Activated CD8-positive, alpha-beta T cell treated with anti-CD3 and anti-CD28 coated beads, Interleukin-2, amount 10 ng/mL, durations not matched to agents 7 days and 5 days (primary cell): ENCODE results near the gene THAP11. TPM values are rescaled to one million over a fixed set of nuclear protein-coding genes. Genes with fewer than 3 reads are reported as not detected.
"Not testable (repeated sequence)": the region's sequence is repeated elsewhere in the genome, so short reads cannot be mapped to it uniquely, and the experiment has no call there.

Experiments used
- ATAC-seq: fragments of 150-1000 bp; cut with Tn5 transposase; one replicate; pipeline ENCODE4 v1.10.0; 2021; ENCODE audit warnings: moderate library complexity
- CTCF ChIA-PET: fragments of 350-600 bp; sonication (Branson Sonifier 250); formaldehyde crosslinking; loops from one replicate; lab custom pipeline; 2021; ENCODE audit warnings: antibody characterized with exemption; lab: Charles Lee
- POLR2A ChIA-PET: fragments of 350-600 bp; sonication (Branson Sonifier 250); formaldehyde crosslinking; loops from one replicate; lab custom pipeline; 2021; ENCODE audit warnings: antibody characterized with exemption; lab: Charles Lee
- DNase-seq: peaks from one replicate; pipeline ENCODE4 v3.0.0-alpha.2; 2020
- H3K27ac Mint-ChIP-seq: one replicate; pipeline ENCODE4 v1.8.0; 2021; ENCODE audit warnings: mild to moderate bottlenecking, mixed read lengths
- H3K27me3 Mint-ChIP-seq: one replicate; pipeline ENCODE4 v1.8.0; 2021; ENCODE audit warnings: low read depth, mixed read lengths
- H3K36me3 Mint-ChIP-seq: one replicate; pipeline ENCODE4 v1.8.0; 2021; ENCODE audit warnings: low read depth, mixed read lengths
- H3K4me1 Mint-ChIP-seq: one replicate; pipeline ENCODE4 v1.8.0; 2021; ENCODE audit warnings: low read depth, mixed read lengths
- H3K4me3 Mint-ChIP-seq: one replicate; pipeline ENCODE4 v1.8.0; 2021; ENCODE audit warnings: mild to moderate bottlenecking, mixed read lengths
- H3K9me3 Mint-ChIP-seq: one replicate; pipeline ENCODE4 v1.8.0; 2022; ENCODE audit warnings: mixed read lengths; ENCODE audit not compliant: insufficient read depth
- total RNA-seq, 2 experiments: library from RNA; stranded (reverse); gene quantifications; one replicate each; pipeline ENCODE4 v1.2.3, GENCODE V29; 2021

The THAP11 gene
- total RNA-seq, 2 experiments from 2014 or later = 50.2 to 52.4 TPM

DNA sequence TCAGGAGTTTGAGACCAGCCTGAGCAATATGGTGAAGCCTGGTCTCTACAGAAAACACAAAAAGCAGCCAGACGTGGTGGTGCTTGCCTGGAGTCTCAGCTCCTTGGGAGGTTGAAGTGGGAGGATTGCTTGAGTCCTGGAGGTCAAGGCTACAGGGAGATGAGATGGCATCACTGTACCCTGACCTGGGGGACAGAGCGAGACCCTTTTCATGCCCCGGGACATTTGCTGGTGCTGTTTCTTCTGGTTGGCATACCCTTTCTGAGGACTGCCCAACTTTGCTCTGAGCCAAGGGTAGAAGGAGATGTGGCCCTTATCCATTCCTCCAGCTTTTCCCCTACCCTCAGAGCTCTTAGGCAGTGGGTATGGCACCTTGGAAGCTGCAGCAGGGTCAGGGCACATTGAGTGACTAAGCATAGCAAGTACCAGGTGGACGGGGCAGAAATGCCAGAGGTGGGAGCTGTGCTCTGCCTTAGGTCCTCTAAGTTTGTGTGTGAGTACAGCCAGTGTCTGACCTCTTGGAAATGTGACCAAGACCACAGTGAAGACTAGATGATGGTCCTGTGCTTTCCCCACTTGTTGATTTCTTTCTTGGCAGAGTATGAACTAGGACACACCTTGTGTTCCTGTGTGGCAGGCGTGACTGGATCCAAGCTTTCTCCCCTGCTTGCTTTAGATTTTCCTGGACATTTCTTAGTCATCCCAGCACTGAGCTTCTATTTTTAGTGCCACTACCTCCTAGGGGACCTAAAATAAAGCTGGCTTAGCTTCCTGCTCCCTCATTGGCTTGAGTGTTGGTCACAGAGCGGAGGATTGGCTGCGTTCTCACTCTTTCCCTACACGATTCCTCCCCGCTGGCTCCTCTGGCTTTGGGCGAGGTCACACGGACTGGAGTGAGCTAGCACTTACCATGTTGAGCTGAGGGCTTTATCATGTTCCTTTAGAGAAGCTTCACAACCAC lies 20.8 kb downstream of the THAP11 start:
- Mint-ChIP-seq H3K9me3 (no peaks in the 10 kb centered on the region), H3K36me3 (peaks cover 19% of the 10 kb centered on the region), H3K27me3 (no peaks in the 10 kb centered on the region), H3K4me1 (peaks cover 6% of the 10 kb centered on the region), H3K27ac (no peak overlapping the region), H3K4me3 (no peak overlapping the region)
- ChIA-PET POLR2A (interaction anchor here (1.0 kb wide), 1 partner anchor 56 kb away, joined by 3 read pairs; the partner anchor contains the start of gene TSNAXIP1), CTCF (interaction anchor here (0.8 to 3.4 kb wide), 6 partner anchors 8 to 342 kb away, joined by 3 to 19 read pairs (median 6); partner anchors contain the start of gene EDC4)
- DNase-seq = no peak
- no peak for ATAC-seq

DNA sequence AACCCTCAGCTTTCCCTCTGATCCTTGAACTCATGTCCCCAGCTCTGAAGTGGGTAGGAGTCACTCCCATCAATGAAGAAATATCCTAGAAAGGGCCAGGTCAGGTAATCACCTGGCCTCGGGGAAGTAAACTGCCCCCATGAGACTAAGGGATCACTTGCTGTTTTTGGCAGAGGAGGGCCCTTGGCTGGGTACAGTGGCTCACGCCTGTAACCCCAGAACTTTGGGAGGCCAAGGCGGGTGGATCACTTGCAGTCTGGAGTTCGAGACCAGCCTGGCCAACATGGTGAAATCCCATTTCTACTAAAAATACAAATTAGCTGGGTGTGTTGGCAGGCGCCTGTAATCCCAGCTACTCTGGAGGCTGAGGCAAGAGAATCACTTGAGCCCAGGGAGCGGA lies 21.9 kb downstream of the THAP11 start:
- DNase-seq, H3K27ac Mint-ChIP-seq, H3K9me3 Mint-ChIP-seq, H3K4me1 Mint-ChIP-seq, POLR2A ChIA-PET, H3K4me3 Mint-ChIP-seq, H3K27me3 Mint-ChIP-seq, ATAC-seq: not testable (repeated sequence)
- peaks cover 22% of the 10 kb centered on the region for H3K36me3 Mint-ChIP-seq
- CTCF ChIA-PET = interaction anchor here (1.1 to 3.4 kb wide), 5 partner anchors 11 to 343 kb away, joined by 3 to 19 read pairs (median 7); no protein-coding TSS in a partner anchor

DNA sequence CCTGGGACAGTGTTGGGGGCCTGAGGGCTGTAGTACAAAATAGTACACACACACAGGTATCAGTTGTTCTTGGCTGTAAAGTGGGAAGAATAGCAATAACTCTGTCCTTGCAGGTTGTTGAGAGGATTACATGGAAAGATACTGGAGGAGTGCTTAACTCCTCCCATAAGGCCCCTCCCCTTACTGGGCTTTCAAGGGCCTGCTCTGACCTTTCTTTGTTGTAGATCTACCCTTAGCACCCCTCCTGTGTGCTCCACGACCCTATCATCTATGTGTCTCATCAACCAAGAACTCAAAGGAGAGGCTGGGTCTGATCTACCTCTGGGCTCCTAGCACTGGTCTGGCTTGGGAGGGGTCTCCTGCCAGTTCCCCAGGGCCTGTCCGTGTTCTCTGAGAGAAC lies 22.5 kb downstream of the THAP11 start:
- CTCF ChIA-PET = interaction anchor here (1.0 to 2.1 kb wide), 5 partner anchors 11 to 344 kb away, joined by 3 to 37 read pairs (median 5); no protein-coding TSS in a partner anchor
- Mint-ChIP-seq H3K36me3 (peaks cover 22% of the 10 kb centered on the region), H3K4me3 (no peak overlapping the region), H3K27me3 (no peaks in the 10 kb centered on the region), H3K9me3 (no peaks in the 10 kb centered on the region), H3K4me1 (peaks cover 2% of the 10 kb centered on the region), H3K27ac (no peak overlapping the region)
- POLR2A ChIA-PET = no interaction called here
- no peak for ATAC-seq
- no peak for DNase-seq

DNA sequence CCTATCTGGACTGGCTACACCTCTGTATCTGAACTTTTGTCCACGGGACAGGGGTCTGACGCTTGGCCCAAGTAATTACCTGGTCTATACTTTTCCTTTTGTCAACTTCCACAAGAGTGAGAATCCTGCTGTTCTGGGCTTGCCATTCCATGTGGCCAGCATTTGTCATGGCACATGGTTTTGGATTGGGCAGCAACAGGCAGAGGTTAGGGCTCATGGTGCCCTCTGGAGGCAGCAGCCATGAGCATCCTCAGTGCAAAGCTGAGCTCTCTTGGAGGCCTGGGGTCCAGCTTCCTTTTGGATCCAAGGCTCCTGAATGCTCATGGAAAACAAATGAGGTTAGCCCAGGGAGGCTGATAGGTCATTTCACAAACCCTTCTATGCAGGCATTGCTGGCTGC lies 23.2 kb downstream of the THAP11 start:
- CTCF ChIA-PET = interaction anchor here (0.8 to 2.1 kb wide), 8 partner anchors 12 to 344 kb away, joined by 3 to 37 read pairs (median 4); no protein-coding TSS in a partner anchor
- Mint-ChIP-seq H3K27ac (no peak overlapping the region), H3K36me3 (peaks cover 24% of the 10 kb centered on the region), H3K9me3 (no peaks in the 10 kb centered on the region), H3K27me3 (no peaks in the 10 kb centered on the region), H3K4me3 (no peak overlapping the region), H3K4me1 (peaks cover 2% of the 10 kb centered on the region)
- ATAC-seq = peak; percentile 67
- POLR2A ChIA-PET = interaction anchor here (0.6 kb wide), 1 partner anchor 85 kb away, joined by 3 read pairs; no protein-coding TSS in a partner anchor
- peak; percentile 36 for DNase-seq

DNA sequence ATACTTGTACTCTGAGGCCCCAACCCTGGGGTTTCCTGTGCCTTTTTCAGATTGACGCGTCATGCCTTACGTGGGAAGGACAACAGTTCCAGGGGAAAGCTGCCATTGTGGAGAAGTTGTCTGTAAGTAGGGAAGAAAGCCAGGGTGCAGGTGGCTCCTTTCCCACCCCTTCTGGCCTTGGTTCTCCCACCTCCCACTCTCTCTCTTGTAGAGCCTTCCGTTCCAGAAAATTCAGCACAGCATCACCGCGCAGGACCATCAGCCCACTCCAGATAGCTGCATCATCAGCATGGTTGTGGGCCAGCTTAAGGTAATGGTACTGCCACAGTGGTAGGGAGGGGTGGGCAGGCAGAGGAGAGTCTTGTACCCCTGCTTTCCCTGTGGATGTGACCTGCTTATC lies 26.2 kb downstream of the THAP11 start:
- Mint-ChIP-seq H3K36me3 (peaks cover 32% of the 10 kb centered on the region), H3K27me3 (no peaks in the 10 kb centered on the region), H3K27ac (no peak overlapping the region), H3K4me1 (peaks cover 7% of the 10 kb centered on the region), H3K4me3 (no peak overlapping the region), H3K9me3 (no peaks in the 10 kb centered on the region)
- DNase-seq (no peak), ATAC-seq (no peak)
- ChIA-PET CTCF (interaction anchor here (1.7 kb wide), 1 partner anchor 22 kb away, joined by 4 read pairs; no protein-coding TSS in a partner anchor), POLR2A (no interaction called here)

DNA sequence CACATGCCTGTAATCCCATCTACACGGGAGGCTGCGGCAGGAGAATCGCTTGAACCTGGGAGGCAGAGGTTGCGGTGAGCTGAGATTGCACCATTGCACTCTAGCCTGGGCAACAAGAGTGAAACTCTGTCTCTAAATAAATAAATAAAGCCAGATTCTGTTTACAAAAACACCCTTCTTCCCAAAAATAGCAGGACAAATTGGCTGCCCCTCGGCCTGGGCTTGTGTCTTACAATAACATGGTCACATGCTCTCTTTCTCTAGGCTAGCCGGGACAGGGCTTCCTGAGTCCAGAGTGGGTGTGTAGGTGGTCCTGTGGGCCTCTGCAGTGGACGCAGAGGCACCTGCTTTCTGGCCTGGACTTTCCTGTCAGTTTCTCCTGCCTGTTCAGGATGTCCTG lies 27.5 kb downstream of the THAP11 start:
- H3K9me3 Mint-ChIP-seq = no peaks in the 10 kb centered on the region
- DNase-seq (no peak), ATAC-seq (no peak)
- peaks cover 16% of the 10 kb centered on the region for H3K4me1 Mint-ChIP-seq
- H3K36me3 Mint-ChIP-seq = peaks cover 32% of the 10 kb centered on the region
- H3K4me3 Mint-ChIP-seq = no peak overlapping the region
- POLR2A ChIA-PET = no interaction called here
- CTCF ChIA-PET = interaction anchor here (1.0 to 1.4 kb wide), 2 partner anchors 8 to 14 kb away, joined by 3 read pairs; no protein-coding TSS in a partner anchor
- no peaks in the 10 kb centered on the region for H3K27me3 Mint-ChIP-seq
- no peak overlapping the region for H3K27ac Mint-ChIP-seq

DNA sequence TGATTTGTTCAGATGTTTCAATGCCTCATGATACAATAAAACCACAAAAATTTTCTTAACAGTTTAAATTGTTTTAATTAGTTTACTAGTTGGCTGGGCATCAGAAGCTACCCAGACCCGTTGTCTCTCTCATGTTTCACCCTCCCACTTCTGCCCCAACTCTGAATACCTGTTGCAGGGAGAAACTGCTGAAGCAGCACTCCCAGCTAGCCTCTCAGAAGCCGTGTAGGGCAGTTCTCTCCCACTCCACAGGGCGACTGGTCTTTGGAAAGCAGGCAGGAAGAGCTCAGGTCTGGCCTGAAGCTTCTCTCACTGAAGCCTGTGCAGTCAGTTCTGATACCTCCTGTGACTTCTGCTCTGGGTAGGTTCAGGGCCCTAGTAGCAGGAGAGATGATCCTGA lies 29.1 kb downstream of the THAP11 start:
- Mint-ChIP-seq H3K36me3 (peaks cover 30% of the 10 kb centered on the region), H3K9me3 (no peaks in the 10 kb centered on the region), H3K4me3 (no peak overlapping the region), H3K27ac (peak overlapping the region; percentile 14), H3K4me1 (peaks cover 31% of the 10 kb centered on the region), H3K27me3 (no peaks in the 10 kb centered on the region)
- POLR2A ChIA-PET = interaction anchor here (1.1 kb wide), 1 partner anchor 38 kb away, joined by 3 read pairs; no protein-coding TSS in a partner anchor
- CTCF ChIA-PET = interaction anchor here (0.9 to 1.0 kb wide), 4 partner anchors 12 to 198 kb away, joined by 3 to 5 read pairs (median 3); no protein-coding TSS in a partner anchor
- no peak for DNase-seq
- no peak for ATAC-seq

DNA sequence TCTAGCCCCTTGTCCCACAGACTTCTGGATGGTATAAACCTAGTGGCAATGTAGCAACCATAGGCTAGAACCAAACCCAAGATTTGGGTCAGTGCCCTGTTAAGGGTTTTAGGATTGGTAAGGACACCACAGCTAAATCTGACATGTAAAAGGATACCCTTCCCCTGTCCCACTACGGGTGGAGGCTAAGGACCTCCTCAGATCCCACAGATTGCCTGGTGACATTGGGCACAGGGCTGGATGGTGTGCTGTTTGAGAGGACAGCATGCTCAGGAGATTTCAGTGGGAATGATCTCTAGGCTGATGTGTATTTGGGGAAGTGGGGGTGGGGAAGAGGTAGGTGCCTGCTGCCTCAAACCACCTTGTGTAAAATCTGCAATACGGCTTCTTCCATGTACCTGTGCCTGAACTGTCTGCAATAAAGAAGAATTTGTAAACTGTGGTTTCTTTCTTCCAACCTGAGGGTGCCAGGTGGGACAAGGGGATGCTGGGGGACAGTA lies 30.1 kb downstream of the THAP11 start:
- Mint-ChIP-seq H3K27me3 (no peaks in the 10 kb centered on the region), H3K9me3 (no peaks in the 10 kb centered on the region), H3K27ac (peak overlapping the region; percentile 92), H3K4me3 (peak overlapping the region; percentile 89), H3K4me1 (peaks cover 31% of the 10 kb centered on the region), H3K36me3 (peaks cover 30% of the 10 kb centered on the region)
- DNase-seq = no peak
- CTCF ChIA-PET = interaction anchor here (0.9 kb wide), 2 partner anchors 11 to 56 kb away, joined by 3 to 5 read pairs; no protein-coding TSS in a partner anchor
- POLR2A ChIA-PET = no interaction called here
- ATAC-seq = no peak

DNA sequence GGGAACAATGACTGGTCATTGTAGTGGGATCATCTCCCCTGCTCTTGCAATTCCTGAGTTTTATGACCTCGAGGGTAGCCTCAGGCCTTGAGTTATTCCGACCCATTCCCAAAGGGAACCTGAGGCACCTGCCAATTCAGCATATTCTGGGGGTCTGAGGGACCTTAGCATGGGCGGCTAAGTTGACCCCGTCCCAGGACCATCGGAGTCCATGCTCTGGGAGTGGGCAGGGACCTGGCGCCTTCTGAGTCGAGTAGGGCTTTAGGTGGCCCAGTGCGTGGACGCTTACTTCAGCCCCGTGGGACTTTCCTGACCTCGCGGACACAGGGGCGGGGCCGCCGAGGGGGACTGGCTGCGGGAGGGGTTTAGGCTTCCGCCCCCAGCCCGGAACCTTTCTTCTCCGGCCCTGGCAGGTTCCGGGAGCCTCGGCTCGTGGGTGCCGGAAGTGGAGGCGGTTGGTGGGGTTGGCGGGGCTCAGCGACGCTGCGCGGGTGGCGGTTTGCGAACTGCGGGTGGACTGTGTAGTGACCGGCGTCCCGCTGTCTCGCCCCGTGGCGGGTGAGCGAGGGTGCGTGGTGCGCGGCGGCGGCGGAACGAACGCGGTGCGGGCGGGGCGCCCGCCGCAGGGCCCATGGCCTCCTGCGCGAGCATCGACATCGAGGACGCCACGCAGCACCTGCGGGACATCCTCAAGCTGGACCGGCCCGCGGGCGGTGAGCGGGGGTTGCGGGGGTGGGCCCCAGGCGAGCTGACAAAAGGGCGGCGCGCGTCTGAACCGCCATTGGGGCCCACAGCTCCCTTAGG lies 30.7 kb downstream of the THAP11 start, which contains the start of gene EDC4:
EDC4 (plus strand) TSS at position 422 of the 804 bp plus-strand sequence; CDS start at position 632, 210 bp downstream.
- peak; percentile 88 for DNase-seq
- Mint-ChIP-seq H3K27ac (peak within 1 kb of the TSS; percentile 92), H3K36me3 (peaks cover 36% of the 10 kb centered on the region), H3K4me1 (peaks cover 31% of the 10 kb centered on the region), H3K4me3 (peak within 1 kb of the TSS; percentile 89), H3K9me3 (no peaks in the 10 kb centered on the region), H3K27me3 (no peaks in the 10 kb centered on the region)
- ATAC-seq = peak; percentile 91
- CTCF ChIA-PET = interaction anchor here (0.7 to 3.1 kb wide), 11 partner anchors 9 to 352 kb away, joined by 3 to 28 read pairs (median 4); partner anchors contain the start of genes NRN1L and NUTF2
- POLR2A ChIA-PET = interaction anchor here (0.5 to 2.1 kb wide), 6 partner anchors 9 to 212 kb away, joined by 3 to 13 read pairs (median 4); partner anchors contain the start of genes PSMB10, RANBP10 and TSNAXIP1

DNA sequence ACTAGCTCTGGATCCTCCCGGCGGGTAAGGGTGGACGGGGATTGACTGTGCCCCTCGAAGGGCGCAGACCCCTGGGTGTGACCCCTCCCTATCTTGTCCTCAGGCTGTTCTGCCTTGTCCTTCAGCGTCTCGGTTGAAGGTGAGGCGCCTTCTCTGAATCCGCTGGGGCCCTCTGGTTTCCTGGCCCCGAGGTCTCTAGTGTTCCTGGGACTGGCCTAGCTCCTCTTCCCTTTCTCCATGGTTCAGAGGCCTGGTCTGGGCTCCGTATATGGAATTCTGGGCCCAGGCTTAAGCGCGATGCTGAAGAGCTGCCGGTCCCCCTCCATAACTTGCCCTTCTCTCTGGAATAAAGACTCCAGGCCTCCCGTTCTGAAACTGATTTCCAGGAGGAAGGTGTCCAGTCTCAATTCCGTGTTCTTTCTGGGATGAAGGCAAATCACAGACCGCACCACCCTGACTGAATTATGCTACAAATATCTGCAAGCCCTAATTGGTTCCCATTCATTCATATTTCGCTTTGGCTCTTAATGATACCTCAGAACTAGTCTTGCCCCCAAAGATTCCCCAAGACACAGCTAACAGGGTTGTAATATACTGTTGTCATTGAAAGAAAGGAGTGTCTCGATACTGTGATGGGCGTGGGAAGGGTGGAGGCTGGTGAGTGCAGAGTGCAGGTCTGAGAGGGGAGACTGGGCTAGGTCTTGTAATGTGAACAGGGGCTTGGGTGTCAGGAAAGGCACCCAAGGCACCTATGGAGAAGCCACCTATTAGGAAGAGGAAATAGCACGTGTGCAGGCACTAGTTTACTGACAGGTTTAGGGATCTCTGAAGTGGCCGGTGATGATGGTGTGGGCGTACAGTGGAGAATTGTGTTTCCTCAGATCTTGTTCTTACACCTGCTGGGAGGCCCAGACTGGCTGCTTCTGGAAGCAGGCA lies 31.6 kb downstream of the THAP11 start:
- H3K27me3 Mint-ChIP-seq = no peaks in the 10 kb centered on the region
- H3K27ac Mint-ChIP-seq = peak overlapping the region; percentile 92
- CTCF ChIA-PET = interaction anchor here (0.7 to 3.1 kb wide), 12 partner anchors 8 to 353 kb away, joined by 3 to 28 read pairs (median 4); partner anchors contain the start of genes NRN1L and NUTF2
- POLR2A ChIA-PET = interaction anchor here (0.5 to 2.1 kb wide), 7 partner anchors 8 to 211 kb away, joined by 3 to 13 read pairs (median 3); partner anchors contain the start of genes PSMB10, RANBP10 and TSNAXIP1
- peaks cover 31% of the 10 kb centered on the region for H3K4me1 Mint-ChIP-seq
- DNase-seq (no peak), ATAC-seq (no peak)
- H3K9me3 Mint-ChIP-seq = no peaks in the 10 kb centered on the region
- H3K36me3 Mint-ChIP-seq = peaks cover 39% of the 10 kb centered on the region
- peak overlapping the region; percentile 89 for H3K4me3 Mint-ChIP-seq
